Stimulated activated CD4-positive, alpha-beta T cell treated with anti-CD3 and anti-CD28 coated beads, Interleukin-2, amount 100 ng/mL, for 4 hours (primary cell): ENCODE measurements around the gene FBN2.
"Not testable (repeated sequence)": the region's sequence is repeated elsewhere in the genome, so short reads cannot be mapped to it uniquely, and the experiment has no call there.

Experiments used
- DNase-seq: peaks from one replicate; pipeline ENCODE4 v3.0.0-alpha.2; 2020; ENCODE audit warnings: low read depth

Gene FBN2

GRCh38 chr5:128426090-128426534 lies 111.9 kb downstream of the FBN2 start:
- no peak for DNase-seq

GRCh38 chr5:128424646-128425045 lies 113.4 kb downstream of the FBN2 start:
- no peak for DNase-seq

- no peak for DNase-seq
These were observed 115.4 kb downstream of the FBN2 start for GRCh38 chr5:128422612-128423011.

GRCh38 chr5:128414469-128414868 lies 123.6 kb downstream of the FBN2 start:
- no peak for DNase-seq

GRCh38 chr5:128413356-128413755 lies 124.7 kb downstream of the FBN2 start:
- no peak for DNase-seq

GRCh38 chr5:128412145-128412930 lies 125.7 kb downstream of the FBN2 start:
- DNase-seq: no peak

- DNase-seq: no peak
These were observed 128.8 kb downstream of the FBN2 start for GRCh38 chr5:128409166-128409800.

- no peak for DNase-seq
These were observed 129.4 kb downstream of the FBN2 start for GRCh38 chr5:128408622-128409021.

GRCh38 chr5:128407944-128408343 lies 130.1 kb downstream of the FBN2 start:
- no peak for DNase-seq

- no peak for DNase-seq
These were observed 131.2 kb downstream of the FBN2 start for GRCh38 chr5:128406803-128407202.

- DNase-seq: no peak
These were observed 132.9 kb downstream of the FBN2 start for GRCh38 chr5:128405159-128405558.

GRCh38 chr5:128403333-128403732 lies 134.7 kb downstream of the FBN2 start:
- no peak for DNase-seq

GRCh38 chr5:128402506-128402905 lies 135.5 kb downstream of the FBN2 start:
- DNase-seq: no peak

GRCh38 chr5:128400766-128401165 lies 137.3 kb downstream of the FBN2 start:
- DNase-seq: not testable (repeated sequence)

- DNase-seq: no peak
These were observed 138.9 kb downstream of the FBN2 start for GRCh38 chr5:128399111-128399510.

- DNase-seq: no peak
These were observed 140.2 kb downstream of the FBN2 start for GRCh38 chr5:128397876-128398275.

- no peak for DNase-seq
These were observed 143.0 kb downstream of the FBN2 start for GRCh38 chr5:128395073-128395472.

GRCh38 chr5:128384068-128384467 lies 154.0 kb downstream of the FBN2 start:
- DNase-seq: no peak

GRCh38 chr5:128380337-128380736 lies 157.7 kb downstream of the FBN2 start:
- no peak for DNase-seq

GRCh38 chr5:128378632-128379031 lies 159.4 kb downstream of the FBN2 start:
- no peak for DNase-seq

- DNase-seq: no peak
These were observed 159.8 kb downstream of the FBN2 start for GRCh38 chr5:128378196-128378595.

- DNase-seq: no peak
These were observed 161.5 kb downstream of the FBN2 start for GRCh38 chr5:128376577-128376976.

GRCh38 chr5:128366147-128366546 lies 171.9 kb downstream of the FBN2 start:
- no peak for DNase-seq

- no peak for DNase-seq
These were observed 175.7 kb downstream of the FBN2 start for GRCh38 chr5:128362370-128362769.
